GM10248 (cell line): Measurements from ENCODE around the gene LOX.

ENCODE experiments used
- CTCF ChIA-PET: fragments of 300-600 bp; sonication (Branson Sonifier 250); formaldehyde crosslinking; extraction: SDS; loops from one replicate; lab custom pipeline; 2021; ENCODE audit warnings: antibody characterized with exemption; lab: Yijun Ruan, JAX
- POLR2A ChIA-PET: fragments of 350-650 bp; sonication (Branson Sonifier 250); formaldehyde crosslinking; extraction: SDS; loops from one replicate; lab custom pipeline; 2020; ENCODE audit warnings: antibody characterized with exemption; lab: Yijun Ruan, JAX
- DNase-seq: peaks from one replicate; pipeline ENCODE4 v3.0.0; 2012; ENCODE audit errors: extremely low spot score
- CTCF ChIP-seq: IDR thresholded peaks from 2 replicates; pipeline ENCODE4 v1.5.1; 2012; ENCODE audit warnings: mild to moderate bottlenecking, low read depth; ENCODE audit errors: extremely low read depth, missing control alignments, control extremely low read depth

LOX gene

DNA sequence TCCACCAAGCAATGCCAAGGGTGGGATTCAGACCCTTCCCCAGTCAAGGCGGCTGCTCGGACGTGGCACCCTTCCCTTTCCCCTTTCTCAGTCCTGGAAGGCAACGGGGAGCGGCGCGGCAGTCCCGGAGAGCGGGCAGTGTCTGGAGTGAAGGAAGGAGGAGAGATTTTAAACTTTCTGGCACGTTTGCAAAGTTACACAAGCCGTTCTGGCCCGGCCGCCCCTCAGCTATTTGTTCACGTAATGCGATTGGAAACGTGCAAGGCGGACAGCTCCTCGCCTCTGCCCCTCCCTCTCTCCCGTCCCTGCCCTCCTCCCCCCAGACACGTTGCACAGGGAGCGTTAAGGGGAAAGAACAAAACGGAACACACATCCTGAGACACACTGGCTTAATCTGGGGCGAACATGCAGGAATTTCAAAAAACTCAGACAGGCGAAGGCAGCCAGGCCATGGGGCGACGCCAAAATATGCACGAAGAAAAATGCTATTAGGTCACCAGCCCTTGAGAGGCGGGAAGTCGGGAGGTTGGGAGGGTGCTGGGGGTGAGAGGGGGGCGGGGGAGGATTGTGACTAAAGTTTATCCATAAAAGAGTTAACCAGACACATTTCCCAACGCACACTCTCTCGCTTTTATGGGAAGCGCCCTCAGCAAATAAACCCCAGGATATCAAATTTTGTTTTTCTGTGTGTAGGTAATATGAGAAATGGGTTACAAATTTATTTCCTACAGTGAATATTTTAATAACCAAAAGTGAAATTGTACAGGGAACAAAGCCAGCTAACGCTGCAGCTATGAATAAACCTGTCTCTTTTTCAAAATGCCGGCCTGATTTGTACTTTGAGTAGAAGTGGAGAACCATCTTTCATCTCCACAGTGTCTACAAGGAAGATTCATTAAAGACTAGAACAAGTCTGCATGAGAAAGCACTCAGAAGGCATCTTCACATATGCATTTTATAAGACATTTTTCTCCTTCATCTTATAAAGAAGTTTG, at the start of gene LOX:
Gene LOX (minus strand): TSS at position 144 of the 995 bp plus-strand sequence. CDS start 274 bp downstream, outside the sequence.
- DNase-seq: peak; percentile 16
- TF ChIP-seq CTCF: no peak
- ChIA-PET POLR2A (no interaction called here), CTCF (interaction anchor here (0.6 to 1.3 kb wide), 5 partner anchors 9 to 109 kb away, joined by 3 to 4 read pairs (median 4); no protein-coding TSS in a partner anchor)

DNA sequence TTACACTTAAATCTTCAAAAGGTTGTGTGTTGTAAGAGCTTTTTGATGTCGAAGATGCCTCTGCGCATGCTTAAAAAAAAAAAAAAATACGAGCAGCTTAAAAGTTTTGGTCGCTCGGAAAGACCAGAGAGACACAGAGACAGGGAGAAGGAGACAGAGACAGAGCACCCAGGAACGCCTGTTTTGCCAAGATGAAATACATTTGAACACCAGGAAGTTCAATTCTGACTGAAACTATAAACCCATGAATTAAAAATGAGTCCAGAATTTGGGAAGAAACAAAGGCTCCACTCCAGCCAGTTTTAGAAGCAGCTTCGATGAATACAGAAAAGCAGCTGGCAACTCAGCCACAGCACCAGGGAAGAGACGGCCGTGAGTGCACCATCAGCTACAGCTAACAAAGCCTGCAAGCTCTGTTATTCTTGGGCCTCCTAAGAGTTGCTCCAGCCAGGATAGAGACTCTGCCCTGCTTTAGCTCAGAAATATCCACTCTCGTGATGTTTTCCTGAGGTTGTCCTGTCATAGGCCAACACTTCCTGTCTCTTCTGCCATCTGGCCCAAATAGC, 48.8 kb upstream of the LOX start:
- POLR2A ChIA-PET: no interaction called here
- no peak for DNase-seq
- CTCF ChIA-PET: interaction anchor here (1.1 to 1.2 kb wide), 3 partner anchors 16 to 68 kb away, joined by 3 to 4 read pairs (median 3); no protein-coding TSS in a partner anchor
- TF ChIP-seq CTCF: no peak

- no peak for DNase-seq
- ChIA-PET POLR2A (no interaction called here), CTCF (interaction anchor here (1.1 kb wide), 1 partner anchor 24 kb away, joined by 4 read pairs; no protein-coding TSS in a partner anchor)
- TF ChIP-seq CTCF: no peak
These were observed 48.2 kb upstream of the LOX start for GRCh38 chr5:122126177-122126755.

- POLR2A ChIA-PET: no interaction called here
- TF ChIP-seq CTCF: no peak
- CTCF ChIA-PET: no interaction called here
- DNase-seq: no peak
These were observed 46.7 kb upstream of the LOX start for GRCh38 chr5:122124766-122125165.

GRCh38 chr5:122121479-122122465, 43.7 kb upstream of the LOX start:
- DNase-seq: no peak
- no peak for TF ChIP-seq CTCF
- ChIA-PET POLR2A (no interaction called here), CTCF (interaction anchor here (0.7 to 1.5 kb wide), 2 partner anchors 13 to 14 kb away, joined by 4 to 5 read pairs; no protein-coding TSS in a partner anchor)

DNA sequence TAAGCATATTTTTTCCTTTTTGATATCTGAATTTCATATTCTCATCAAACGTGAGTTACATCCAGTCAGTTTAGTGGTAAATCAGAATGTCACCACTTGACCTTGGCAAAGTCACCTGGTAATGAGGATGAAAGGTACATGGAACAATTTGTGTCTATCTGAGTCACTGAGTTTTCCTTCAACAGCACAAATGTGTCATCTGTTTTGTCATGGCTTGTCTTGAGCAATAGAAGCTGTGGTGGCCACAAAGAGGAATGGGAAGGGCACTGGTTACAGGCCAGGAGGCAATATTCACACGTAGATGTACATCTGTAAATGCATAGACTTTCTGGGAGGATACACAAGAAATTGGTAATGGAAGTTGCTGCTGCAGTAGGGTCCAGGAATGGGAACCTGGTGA, 42.9 kb upstream of the LOX start:
- ChIA-PET CTCF (interaction anchor here (1.5 kb wide), 1 partner anchor 15 kb away, joined by 5 read pairs; no protein-coding TSS in a partner anchor), POLR2A (no interaction called here)
- no peak for TF ChIP-seq CTCF
- no peak for DNase-seq
